Heart left ventricle (tissue), 13 donors: ENCODE measurements around the gene EHMT1.

Source experiments
- POLR2A ChIP-seq, 2 donors: fragments of 450-650 bp; IDR thresholded peaks; one replicate each; pipeline ENCODE4 v1.6.1; 2017; ENCODE audit warnings: antibody characterized with exemption in 2 of 2, mild to moderate bottlenecking in 2 of 2, moderate library complexity in 2 of 2
- TF ChIP-seq, protein P1 (sequence below), 12 donors: fragments of 200-600 bp; sonication (generic) in 4 of 12; IDR thresholded peaks; one replicate each; pipeline versions ENCODE4 v1.5.0 to v1.8.0; 2018 to 2022; ENCODE audit warnings: antibody characterized with exemption in 12 of 12, mild to moderate bottlenecking in 5 of 12
- donor health status: ischemic (EF 13 %, LVEDD 7.1; RV severe dilation, severe dysfunction).
- donor health status: DM: no; HTN: yes; CAD: no.
- donor health status: DM: no; HTN: no; CAD: no.
- donor health status: ischemic (EF 25% LVEDD 6.9; RV normal size, moderate dysfunction).
- donor health status: ischemic (EF 25% LVEDD 5.7; RV mildly dilated, moderate dysfunction).
- donor health status: ischemic (EF 35%, LVEDD 5.7; RV mildly dilated, moderate dysfunction).
- donor health status: nonischemic (EF 11% LVEDD 7.7; RV severe dilation, severe dysfunction).
- donor health status: DM: yes; HTN: yes; CAD: no.
- donor health status: PGD.
- donor health status: ischemic (EF 29% LVEDD 5.4; RV normal size, mild dysfunction).
- donor health status: nonischemic (EF 23%, LVEDD 6.1; RV moderate dilation, normal function).

GRCh38 chr9:137683262-137683864 is 64.6 kb downstream of the EHMT1 start:
- TF ChIP-seq, protein P1, sequence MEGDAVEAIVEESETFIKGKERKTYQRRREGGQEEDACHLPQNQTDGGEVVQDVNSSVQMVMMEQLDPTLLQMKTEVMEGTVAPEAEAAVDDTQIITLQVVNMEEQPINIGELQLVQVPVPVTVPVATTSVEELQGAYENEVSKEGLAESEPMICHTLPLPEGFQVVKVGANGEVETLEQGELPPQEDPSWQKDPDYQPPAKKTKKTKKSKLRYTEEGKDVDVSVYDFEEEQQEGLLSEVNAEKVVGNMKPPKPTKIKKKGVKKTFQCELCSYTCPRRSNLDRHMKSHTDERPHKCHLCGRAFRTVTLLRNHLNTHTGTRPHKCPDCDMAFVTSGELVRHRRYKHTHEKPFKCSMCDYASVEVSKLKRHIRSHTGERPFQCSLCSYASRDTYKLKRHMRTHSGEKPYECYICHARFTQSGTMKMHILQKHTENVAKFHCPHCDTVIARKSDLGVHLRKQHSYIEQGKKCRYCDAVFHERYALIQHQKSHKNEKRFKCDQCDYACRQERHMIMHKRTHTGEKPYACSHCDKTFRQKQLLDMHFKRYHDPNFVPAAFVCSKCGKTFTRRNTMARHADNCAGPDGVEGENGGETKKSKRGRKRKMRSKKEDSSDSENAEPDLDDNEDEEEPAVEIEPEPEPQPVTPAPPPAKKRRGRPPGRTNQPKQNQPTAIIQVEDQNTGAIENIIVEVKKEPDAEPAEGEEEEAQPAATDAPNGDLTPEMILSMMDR (IDR thresholded peaks at IDR 0.05): no peak
- TF ChIP-seq POLR2A (IDR thresholded peaks at IDR 0.05): no peak
